Suppressor macrophage treated with lipopolysaccharide for 4 hours (primary cell): ENCODE results near the gene MED16.
A peak's percentile ranks its signal among the peaks of the same experiment; 100 is the strongest.
"Not testable (repeated sequence)": the region's sequence is repeated elsewhere in the genome, so short reads cannot be mapped to it uniquely, and the experiment has no call there.

Experiments used
- DNase-seq: peaks from one replicate; pipeline ENCODE4 v3.0.0-alpha.2; 2020

Gene MED16

DNA sequence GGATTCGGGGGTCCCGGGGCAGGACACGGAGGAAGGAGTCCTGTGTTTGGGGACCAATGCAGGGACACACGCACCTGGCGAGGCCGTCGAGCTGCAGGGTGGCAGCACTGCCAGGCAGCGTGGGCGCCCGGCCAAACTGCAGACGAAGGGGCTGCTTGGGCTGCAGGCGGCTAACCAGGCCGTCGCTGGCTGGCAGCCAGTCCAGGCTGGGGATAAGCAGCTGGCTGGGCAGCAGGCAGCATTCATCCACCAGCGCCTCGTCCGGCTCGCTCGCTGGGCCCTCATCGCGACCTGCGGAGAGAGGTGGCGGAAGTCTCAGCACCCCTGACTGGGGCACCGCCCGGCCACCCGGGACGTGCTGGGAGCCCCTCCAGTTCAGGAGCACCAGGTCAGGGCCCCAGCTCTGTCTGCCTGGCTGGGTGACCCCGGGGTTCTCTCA lies 22.0 kb downstream of the MED16 start:
- DNase-seq = no peak

DNA sequence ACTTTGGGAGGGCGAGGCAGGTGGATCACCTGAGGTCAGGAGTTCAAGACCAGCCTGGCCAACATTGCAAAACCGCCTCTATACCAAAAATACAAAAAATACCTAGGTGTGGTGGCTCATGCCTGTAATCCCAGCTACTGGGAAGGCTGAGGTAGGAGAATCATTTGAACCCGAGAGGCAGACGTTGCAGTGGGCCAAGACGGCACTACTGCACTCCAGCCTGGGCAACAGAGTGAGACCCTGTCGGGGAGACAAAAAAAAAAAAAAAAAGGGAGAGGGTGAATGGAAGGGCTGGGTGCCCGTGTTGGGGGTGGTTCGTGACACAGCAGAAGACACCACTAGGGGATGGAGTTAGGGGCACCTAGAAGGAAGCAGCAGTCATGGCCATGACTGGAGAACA lies 22.7 kb downstream of the MED16 start:
- no peak for DNase-seq

DNA sequence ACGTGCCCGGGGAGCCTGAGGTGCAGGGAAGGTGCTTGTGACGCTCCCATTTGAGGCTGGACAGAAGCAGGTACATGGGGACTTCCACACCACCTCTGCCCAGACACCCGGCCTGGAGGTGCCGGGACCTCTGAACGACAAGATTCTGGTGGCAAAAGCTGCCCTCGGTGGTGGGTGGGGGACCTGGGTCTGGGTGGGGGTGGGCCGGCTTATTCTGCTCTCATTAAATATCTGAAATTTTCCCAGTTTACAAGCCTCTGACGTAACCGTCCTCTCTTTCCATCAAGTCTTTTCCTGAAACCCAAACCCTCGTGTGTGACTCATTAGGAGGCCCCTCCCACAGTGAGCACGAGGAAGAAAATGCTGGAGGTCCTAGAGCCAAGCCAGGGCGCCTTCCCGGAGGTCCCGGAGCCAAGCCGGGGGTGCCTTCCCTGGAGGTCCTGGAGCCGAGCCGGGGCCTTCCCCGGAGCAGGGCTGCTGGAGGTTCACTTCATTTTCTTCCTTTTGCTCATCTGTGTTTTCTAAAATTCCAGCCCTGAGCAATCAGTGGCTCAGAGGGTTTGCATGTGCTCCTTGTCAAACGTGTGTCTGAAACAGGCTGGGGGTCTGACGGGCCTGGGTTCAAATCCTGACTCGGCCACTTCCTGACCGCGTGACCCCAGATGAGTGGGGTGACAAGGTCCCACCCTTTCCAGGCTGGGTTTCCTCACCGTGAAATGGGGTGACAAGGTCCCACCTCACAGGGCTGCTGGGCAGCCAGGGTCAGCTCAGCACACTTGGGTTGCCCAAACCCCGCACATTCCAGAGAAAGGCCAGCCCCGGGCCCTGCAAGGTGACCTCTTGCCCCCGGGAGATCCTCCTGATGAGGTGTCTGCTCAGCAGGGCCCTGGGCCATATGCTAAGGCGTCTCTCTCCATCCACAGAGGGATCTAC lies 23.5 kb downstream of the MED16 start:
- no peak for DNase-seq

DNA sequence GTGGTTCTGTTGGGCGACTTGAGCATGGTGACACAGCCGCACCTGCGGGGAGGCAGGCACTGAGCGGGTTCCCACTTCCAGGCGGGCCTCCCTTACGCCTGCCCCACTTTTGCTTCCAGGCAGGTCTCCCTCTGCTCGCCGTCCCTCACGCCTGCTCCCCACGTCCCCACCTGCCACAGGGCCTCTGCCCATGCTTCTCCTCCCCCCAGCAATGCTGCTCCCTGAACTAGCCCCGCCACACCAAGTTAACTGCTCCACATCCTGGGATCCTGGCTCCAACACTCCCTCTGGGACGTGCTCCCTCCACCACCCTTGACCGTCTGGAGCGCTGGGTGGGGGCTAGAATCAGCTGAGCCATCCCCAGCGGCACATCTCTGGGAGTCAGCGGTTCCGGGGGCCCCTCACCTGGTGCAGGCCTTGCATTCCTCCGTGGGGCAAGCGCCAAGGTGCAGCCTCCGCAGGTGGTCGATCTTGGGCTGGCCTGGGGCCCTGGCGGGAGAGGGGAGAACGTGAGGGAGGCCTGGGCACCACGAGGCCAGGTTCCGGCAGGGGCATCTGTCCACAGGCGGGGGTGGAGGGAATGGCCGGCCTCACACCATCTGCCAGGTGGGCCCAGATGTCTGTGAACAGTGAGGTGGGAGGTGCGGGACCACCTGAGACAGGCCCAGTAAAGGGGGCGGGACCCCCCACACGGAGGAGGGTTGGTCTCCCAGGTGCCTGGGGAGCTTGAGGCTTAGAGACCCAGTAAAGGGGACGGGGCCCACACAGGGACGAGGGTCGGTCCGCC lies 24.3 kb downstream of the MED16 start:
- DNase-seq = no peak

DNA sequence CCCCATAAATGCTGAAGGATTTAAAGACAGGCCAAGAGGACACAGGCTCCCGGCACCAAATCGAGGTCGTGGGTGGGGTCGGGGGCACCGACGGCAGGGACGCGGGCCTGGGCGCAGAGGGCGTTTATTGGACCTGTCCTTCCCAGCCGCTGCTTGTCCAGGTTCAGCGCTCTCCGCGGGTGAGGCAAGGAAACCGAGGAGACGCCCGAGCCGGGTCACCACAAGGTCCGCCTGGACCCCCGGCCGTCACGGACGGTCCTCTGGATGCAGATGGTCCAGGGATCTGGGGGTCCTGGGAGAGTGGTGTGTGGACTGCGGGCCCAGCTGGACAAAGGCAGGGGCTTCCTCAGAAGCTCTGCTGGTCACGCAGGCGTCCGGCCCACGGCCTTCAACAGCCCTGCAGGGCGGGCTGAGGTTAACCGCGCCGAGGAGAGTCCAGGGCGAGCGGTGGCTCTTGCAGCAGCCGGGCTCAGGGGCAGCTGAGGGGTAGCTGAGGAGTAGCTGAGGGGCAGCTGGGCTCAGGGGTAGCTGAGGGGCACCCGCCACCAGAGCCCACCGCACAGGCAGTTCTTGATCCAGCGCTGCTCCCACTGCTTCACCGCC lies 25.0 kb downstream of the MED16 start:
- no peak for DNase-seq

DNA sequence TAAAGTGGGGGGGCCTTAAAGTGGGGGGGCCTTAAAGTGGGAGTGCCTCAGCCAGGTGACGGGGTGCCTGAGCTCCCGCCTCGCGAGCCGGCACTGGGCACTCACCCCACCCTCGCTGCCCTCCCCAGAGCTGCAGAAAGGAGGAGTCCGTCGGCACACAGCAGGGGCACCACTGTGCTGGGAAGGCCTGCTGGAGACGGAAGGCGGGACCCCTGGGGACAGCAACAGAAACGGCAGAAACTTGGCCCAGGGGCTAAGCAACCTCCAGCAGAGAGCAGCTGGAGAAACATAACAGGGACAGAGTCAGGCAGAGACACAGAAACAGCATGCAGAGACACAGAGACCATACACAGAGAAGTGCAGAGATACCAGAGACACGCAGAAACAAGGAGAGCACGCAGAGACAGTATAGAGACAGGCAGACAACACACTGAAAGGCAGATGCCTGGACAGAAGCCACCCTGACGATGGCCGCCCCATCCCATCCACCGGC lies 25.6 kb downstream of the MED16 start:
- DNase-seq = no peak

DNA sequence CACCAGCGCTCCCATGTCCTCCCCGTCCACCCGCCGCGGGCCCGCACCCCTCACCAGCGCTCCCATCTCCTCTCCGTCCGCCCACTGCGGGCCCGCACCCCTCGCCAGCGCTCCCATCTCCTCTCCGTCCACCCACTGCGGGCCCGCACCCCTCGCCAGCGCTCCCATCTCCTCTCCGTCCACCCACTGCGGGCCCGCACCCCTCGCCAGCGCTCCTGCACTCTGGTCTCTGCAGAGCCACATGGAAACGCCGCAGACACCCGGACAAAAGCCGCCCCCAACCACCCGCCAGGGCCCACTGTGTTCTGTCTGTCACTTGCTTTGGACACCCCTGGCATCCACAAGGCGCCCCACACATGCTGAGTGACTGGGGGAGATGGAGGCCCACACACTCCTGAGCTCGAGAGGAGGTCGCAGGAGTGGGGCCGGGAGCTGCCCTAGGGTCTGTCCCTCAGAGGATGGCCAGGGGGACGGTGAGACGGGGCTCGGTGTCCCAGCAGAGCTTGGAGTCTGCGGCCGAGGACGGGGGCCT lies 26.2 kb downstream of the MED16 start:
- DNase-seq = no peak

DNA sequence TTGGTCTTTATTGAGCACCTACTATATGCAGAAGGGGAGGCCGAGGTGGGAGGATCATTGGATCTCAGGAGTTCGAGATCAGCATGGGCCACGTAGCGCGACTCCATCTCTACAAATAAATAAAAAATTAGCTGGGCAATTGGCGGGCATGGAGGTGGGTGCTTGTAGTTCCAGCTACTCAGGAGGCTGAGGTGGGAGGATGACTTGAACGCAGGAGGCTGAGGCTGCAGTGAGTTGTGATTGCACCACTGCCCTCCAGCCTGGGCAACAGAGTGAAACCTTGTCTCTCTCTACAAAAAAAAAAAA lies 29.7 kb downstream of the MED16 start:
- DNase-seq = no peak

DNA sequence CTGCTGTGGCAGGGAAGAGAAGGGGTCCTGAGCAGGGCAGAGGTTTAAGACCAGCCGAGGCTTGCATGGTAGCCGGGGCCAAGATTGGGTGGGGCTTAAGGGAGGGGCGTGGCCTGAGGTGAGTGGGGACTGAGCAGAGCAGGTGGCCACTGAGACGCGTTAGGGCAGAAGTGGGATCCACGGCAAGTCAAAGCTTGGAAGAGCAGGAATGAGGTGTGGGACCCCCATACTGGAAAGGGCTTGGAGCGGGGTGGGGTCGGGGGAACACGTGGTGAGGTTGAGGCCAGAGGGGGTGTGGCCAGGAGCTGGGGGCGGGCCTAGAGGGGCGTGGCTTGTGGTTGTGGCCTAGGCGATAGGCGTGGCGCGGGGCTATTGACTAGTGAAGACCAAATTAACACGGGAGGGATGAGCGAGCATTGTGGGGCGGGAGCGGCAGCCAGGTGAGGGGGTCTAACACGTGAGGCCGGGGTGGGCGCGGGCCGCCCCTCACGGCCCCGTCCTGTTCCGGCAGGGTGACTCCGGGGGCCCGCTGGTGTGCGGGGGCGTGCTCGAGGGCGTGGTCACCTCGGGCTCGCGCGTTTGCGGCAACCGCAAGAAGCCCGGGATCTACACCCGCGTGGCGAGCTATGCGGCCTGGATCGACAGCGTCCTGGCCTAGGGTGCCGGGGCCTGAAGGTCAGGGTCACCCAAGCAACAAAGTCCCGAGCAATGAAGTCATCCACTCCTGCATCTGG lies 30.2 kb downstream of the MED16 start:
- DNase-seq = peak; percentile 59

DNA sequence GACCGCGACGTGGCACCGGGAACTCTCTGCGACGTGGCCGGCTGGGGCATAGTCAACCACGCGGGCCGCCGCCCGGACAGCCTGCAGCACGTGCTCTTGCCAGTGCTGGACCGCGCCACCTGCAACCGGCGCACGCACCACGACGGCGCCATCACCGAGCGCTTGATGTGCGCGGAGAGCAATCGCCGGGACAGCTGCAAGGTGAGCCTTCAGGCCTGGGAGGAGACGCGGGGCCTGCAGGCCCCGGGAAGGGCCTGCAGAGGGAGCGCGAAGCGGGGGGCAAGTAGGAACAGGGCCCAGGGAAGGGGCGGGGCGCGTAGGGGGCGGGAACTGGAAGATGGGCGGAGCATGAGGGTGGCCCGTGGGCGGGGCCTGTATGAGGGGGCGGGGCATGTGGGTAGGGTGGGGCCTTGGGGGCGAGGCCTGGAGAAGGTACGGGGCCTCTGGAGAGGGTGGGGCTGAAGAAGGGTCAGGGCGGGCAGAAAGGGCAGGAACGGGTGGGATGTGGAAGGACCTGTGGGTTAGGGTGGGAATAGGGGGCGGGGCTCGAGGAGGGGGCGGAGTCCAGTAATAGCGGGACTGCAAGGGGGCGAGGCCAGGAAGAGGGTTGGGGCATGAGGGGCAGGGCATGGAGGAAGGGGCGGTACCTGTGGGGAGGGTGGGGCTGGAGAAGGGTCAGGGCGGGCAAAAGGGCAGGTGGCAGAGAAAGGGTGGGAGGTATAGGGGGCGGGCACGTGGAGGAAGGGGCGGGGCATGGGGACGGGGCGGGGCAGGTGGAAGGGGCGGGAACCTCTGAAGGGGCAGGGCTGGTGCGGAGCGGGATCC lies 31.0 kb downstream of the MED16 start:
- peak; percentile 69 for DNase-seq

DNA sequence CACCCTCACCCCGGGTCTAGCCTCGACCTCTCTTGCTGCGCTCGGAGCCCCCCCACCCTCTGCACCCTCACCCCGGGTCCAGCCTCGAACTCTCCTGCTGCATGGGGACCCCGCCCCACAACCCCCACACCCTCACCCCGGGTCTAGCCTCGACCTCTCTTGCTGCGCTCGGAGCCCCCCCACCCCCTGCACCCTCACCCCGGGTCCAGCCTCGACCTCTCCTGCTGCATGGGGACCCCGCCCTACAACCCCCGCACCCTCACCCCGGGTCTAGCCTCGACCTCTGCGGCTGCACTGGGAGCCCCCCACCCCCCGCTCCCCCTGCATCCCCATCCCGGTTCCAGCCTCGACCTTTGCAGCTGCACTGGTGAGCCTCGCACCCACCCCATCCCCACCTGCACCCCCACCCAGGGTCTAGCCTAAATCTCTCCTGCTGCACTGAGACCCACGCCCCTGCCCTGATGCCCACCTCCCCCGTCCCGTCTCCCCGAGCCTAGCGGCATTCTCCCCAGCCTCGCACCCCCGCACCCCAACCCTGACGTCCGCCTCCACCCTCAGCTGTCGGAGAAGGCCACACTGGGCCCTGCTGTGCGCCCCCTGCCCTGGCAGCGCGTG lies 31.7 kb downstream of the MED16 start:
- no peak for DNase-seq

DNA sequence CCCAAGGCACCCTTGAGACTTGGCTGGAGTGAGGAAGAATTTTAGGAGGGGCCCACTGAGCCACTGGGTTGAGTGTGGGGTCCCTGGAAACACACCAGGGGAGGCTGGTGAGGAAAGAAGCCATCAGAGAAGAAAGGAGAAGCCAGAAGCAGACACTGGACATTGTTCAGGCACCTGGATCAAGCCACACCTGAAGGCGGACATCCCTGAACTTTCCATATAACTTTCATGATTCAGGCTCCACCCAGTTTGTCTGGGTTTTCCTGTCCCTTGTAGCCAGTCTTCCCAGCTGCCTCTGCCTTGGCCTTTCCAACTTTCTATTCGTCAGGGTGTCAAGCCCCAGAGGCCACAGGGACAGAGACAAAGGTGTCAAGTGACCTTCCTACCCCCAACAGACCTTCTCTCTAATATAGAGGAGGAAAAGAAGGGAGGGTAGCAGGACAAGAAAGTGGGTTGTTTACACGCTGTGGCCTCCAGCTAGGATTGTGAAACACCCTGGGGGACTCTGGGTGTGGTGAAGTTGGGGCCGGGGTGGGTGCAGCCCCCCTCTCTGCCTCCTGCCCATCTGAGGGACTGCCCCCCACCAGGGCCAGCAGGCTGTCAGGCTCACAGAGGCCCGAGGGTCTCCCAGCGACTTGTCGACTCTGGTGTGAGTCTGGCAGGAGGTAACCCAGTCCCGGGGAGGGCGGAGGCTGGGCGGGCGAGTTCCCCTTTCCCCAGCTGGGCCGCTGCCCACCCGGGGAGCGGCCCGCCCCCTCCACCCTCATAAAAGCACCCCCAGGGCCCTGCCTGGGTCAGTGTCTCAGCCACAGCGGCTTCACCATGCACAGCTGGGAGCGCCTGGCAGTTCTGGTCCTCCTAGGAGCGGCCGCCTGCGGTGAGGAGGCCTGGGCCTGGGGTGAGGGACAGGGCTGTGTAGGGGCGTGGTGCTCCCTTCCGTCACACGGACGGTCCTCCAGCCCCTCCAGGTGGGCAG lies 33.8 kb downstream of the MED16 start, which contains the start of gene CFD:
TSS of gene CFD (plus strand) at position 797 of the 976 bp plus-strand sequence. CDS start at position 823, 26 bp downstream.
- peak; percentile 59 for DNase-seq

DNA sequence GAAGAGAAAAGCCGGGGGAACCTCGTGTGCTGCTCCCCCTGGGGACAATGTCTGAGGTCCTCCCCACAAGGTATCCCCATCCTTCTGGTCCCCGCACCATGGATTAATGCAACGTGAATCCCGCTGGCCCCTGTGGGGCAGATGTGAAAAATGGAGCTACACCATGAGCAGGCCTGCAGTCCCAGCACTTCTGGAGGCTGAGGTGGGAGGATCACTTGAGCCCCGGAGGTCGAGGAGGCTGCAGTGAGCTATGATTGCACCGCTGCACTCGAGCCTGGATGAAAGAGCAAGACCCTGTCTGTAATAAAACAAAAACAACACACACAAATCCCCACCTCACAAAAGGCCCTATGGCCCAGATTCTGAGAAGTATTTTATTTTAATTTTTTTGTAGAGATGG lies 34.7 kb downstream of the MED16 start:
- DNase-seq = no peak

DNA sequence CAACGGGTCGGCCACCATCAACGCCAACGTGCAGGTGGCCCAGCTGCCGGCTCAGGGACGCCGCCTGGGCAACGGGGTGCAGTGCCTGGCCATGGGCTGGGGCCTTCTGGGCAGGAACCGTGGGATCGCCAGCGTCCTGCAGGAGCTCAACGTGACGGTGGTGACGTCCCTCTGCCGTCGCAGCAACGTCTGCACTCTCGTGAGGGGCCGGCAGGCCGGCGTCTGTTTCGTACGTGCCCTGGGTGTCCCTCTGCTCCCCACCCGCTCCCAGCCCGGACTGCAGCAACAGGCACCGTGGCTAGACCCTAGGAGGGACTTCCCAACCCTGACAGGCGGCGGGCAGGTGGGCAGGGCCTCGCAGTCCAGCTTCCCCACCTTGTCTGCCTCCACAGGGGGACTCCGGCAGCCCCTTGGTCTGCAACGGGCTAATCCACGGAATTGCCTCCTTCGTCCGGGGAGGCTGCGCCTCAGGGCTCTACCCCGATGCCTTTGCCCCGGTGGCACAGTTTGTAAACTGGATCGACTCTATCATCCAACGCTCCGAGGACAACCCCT lies 37.3 kb downstream of the MED16 start:
- DNase-seq = no peak

DNA sequence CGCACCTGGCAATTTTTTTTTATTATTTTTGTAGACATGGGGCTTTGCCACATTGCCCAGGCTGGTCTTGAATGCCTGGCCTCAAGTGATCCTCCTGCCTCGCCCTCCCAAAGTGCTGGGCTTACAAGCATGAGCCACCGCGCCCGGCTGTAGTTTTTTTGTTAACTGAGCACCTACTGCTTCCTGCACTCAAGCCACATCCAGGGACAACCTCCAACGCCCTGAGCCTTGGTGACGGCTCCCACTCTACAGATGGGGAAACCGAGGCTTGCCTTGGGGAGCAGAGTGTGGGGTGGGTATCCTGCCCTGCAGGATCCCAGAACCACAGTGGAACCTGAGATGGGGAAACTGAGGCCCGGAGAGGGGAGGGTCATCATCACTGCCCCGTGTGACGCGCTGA lies 37.8 kb downstream of the MED16 start:
- DNase-seq = no peak

DNA sequence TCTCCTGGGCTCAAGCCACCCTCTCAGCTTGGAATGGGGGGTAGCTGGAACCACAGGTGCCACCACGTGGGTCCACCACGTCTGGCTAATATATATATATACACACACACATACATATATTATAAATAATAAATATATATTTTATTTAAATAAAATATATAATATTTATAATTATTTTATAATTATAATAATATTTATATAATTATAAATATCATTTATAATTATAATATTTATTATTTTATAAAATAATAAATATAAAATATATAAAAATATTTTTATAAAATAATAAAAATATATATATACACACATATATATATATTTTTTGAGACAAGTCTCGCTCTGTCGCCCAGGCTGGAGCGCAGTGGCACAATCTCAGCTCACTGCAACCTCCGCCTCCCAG lies 38.4 kb downstream of the MED16 start:
- DNase-seq = no peak

DNA sequence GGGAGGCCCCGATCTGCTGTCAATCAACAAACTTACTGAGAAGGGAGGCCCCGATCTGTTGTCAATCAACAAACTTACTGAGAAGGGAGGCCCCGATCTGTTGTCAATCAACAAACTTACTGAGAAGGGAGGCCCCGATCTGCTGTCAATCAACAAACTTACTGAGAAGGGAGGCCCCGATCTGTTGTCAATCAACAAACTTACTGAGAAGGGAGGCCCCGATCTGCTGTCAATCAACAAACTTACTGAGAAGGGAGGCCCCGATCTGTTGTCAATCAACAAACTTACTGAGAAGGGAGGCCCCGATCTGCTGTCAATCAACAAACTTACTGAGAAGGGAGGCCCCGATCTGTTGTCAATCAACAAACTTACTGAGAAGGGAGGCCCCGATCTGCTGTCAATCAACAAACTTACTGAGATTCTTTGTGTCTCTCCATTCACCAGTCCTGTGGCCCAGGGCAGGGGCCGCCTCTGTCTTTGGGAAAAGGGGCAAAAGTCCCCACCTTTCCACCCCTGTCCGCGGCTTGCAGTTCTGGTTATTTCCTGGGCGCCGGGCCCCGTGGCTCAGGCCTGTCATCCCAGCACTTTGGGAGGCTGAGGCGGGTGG lies 39.3 kb downstream of the MED16 start:
- DNase-seq = not testable (repeated sequence)

DNA sequence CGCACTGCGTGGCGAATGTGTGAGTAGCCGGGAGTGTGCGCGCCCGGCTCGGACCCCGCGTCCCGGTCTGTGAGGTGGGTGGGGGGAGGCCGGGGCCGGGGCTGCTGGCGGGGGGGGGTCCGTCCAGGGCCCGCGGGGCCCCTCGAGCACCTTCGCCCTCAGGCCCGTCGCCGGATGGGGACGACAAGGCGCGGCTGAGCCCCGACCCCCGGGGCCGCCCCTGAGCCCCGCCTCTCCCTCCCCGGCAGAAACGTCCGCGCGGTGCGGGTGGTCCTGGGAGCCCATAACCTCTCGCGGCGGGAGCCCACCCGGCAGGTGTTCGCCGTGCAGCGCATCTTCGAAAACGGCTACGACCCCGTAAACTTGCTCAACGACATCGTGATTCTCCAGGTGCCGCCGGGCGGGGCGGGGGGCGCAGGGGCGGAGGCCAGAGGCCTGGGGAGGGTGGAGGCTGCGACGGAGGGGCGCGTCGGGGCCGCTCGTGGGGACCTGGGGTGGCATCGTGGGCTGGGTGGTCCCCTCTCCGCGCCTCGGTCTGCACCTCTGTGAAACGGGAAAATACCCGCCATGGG lies 39.9 kb downstream of the MED16 start:
- no peak for DNase-seq
